Measurements from ENCODE around the gene AFF2. TPM values are rescaled to one million over a fixed set of nuclear protein-coding genes. Genes with fewer than 3 reads are reported as not detected.

AFF2 gene
- total RNA-seq, 4 donors from 2014 or later: 0.05 to 1.0 (median 0.23) TPM

DNA sequence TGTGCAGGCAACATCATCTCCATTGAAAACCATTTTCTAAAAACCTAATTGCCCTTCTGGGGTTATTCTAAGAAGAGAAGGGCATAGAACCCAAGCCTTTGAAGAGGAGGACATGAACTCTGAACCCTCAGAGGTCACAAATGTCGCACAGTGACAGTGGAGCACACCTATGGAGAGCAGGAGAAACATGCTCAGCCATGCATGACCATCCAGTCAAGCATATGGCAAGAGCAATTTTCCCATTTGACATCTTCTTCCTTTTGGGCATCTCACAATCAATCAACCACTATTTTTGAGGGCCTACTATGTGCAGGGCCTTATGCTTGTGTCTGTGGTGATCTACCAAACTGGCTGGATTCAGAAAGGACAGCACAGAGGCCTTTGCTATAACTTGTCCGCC is 30.1 kb upstream of the AFF2 start:
- Histone ChIP-seq H3K27ac (no peak overlapping the region), H3K9me3 (no peaks in the 10 kb centered on the region), H3K27me3 (no peaks in the 10 kb centered on the region), H3K4me1 (no peaks in the 10 kb centered on the region), H3K4me3 (no peak overlapping the region), H3K36me3 (no peaks in the 10 kb centered on the region)
- no peak for TF ChIP-seq POLR2A (IDR thresholded peaks at IDR 0.05)
- TF ChIP-seq, protein P1, sequence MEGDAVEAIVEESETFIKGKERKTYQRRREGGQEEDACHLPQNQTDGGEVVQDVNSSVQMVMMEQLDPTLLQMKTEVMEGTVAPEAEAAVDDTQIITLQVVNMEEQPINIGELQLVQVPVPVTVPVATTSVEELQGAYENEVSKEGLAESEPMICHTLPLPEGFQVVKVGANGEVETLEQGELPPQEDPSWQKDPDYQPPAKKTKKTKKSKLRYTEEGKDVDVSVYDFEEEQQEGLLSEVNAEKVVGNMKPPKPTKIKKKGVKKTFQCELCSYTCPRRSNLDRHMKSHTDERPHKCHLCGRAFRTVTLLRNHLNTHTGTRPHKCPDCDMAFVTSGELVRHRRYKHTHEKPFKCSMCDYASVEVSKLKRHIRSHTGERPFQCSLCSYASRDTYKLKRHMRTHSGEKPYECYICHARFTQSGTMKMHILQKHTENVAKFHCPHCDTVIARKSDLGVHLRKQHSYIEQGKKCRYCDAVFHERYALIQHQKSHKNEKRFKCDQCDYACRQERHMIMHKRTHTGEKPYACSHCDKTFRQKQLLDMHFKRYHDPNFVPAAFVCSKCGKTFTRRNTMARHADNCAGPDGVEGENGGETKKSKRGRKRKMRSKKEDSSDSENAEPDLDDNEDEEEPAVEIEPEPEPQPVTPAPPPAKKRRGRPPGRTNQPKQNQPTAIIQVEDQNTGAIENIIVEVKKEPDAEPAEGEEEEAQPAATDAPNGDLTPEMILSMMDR (IDR thresholded peaks at IDR 0.05 in 4 of 5, conservative IDR thresholded peaks at IDR 0.05 in 1 of 5): no peak
- DNase-seq (no peak), ATAC-seq (no peak)
- intact Hi-C loops (cut with DNase I; ENCODE audit: low total_unique reads): no loop called here
- in situ Hi-C loops (cut with MboI; ENCODE audit: low sequenced_read_pairs in 4 of 4): no loop called here

DNA sequence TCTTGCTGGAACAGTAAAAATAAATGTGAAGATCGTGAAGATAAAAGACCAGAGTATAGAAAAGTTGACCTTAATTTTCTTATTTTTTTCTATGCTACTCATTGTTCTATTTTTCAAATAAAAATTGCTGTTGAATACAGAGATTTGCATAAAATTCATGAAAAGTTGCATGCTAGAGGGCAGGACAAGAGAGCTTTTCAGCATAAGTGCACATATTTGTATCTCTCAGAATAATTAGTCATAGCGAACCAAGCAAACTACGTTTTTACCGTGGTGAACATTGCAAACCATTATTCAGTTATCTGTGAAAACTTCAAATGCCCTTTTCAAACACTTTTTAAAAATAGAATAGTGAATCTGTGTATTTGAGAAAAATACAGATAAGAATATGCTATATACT is 26.4 kb upstream of the AFF2 start:
- TF ChIP-seq POLR2A (IDR thresholded peaks at IDR 0.05): no peak
- TF ChIP-seq, protein P1 (IDR thresholded peaks at IDR 0.05 in 4 of 5, conservative IDR thresholded peaks at IDR 0.05 in 1 of 5): no peak
- no peak for DNase-seq
- Histone ChIP-seq H3K9me3 (no peaks in the 10 kb centered on the region), H3K36me3 (no peaks in the 10 kb centered on the region), H3K4me3 (no peak overlapping the region), H3K4me1 (no peaks in the 10 kb centered on the region), H3K27me3 (no peaks in the 10 kb centered on the region), H3K27ac (no peak overlapping the region)
- intact Hi-C loops (cut with DNase I; ENCODE audit: low total_unique reads) (no loop called here), in situ Hi-C loops (cut with MboI; ENCODE audit: low sequenced_read_pairs in 4 of 4) (no loop called here)
- ATAC-seq: no peak

DNA sequence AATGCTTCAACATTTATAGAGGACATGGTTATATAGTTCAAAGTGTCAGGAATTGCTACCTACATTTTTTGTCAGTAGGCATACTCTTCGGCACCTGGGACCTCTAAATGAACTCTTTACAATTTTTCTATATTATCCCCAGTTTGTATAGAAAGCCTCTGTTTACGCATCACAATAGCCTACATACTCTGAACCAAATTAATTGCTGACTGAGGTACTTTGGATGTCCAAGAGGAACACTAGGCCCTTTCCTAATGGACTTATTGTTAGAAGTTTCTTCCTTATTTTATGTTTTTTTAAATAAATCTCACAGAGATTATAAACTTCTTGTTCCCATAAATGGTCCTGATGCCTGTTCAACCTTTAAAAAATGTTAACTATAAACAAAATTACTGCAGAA is 8.4 kb upstream of the AFF2 start:
- Histone ChIP-seq H3K9me3 (no peaks in the 10 kb centered on the region), H3K4me3 (no peak overlapping the region), H3K27me3 (no peaks in the 10 kb centered on the region), H3K36me3 (no peaks in the 10 kb centered on the region), H3K27ac (no peak overlapping the region), H3K4me1 (no peaks in the 10 kb centered on the region)
- ATAC-seq (no peak), DNase-seq (no peak)
- in situ Hi-C loops (cut with MboI; ENCODE audit: low sequenced_read_pairs in 4 of 4): no loop called here
- no peak for TF ChIP-seq POLR2A (IDR thresholded peaks at IDR 0.05)
- TF ChIP-seq, protein P1 (IDR thresholded peaks at IDR 0.05 in 4 of 5, conservative IDR thresholded peaks at IDR 0.05 in 1 of 5): no peak
- intact Hi-C loops (cut with DNase I; ENCODE audit: low total_unique reads): no loop called here

DNA sequence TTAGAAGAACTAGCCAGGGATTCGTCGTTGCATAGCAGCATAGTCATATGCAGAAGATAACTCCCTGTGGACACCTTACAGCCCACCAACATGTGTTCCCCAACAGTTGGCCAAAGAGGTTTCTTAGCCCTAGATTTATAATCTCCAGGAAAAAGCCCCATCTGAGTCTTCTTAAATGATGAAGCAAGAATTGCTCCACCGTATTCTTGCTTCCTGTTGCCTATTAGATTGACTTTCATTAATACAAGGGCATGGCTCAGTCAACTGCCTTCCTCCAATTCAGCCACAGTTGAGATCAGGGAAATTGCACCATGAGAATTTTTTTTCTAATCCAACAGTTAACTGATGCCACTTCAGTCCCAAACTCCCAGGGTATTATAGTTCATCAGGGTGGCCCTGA is 5.2 kb upstream of the AFF2 start:
- H3K36me3 ChIP-seq: no peaks in the 10 kb centered on the region
- H3K4me1 ChIP-seq: no peaks in the 10 kb centered on the region
- no peak for TF ChIP-seq POLR2A (IDR thresholded peaks at IDR 0.05)
- TF ChIP-seq, protein P1 (IDR thresholded peaks at IDR 0.05 in 4 of 5, conservative IDR thresholded peaks at IDR 0.05 in 1 of 5): no peak
- in situ Hi-C loops (cut with MboI; ENCODE audit: low sequenced_read_pairs in 4 of 4) (no loop called here), intact Hi-C loops (cut with DNase I; ENCODE audit: low total_unique reads) (no loop called here)
- ATAC-seq: no peak
- H3K9me3 ChIP-seq: no peaks in the 10 kb centered on the region
- H3K27ac ChIP-seq: no peak overlapping the region
- H3K4me3 ChIP-seq: no peak overlapping the region
- no peak for DNase-seq
- peaks cover 0 to 8% (median 0%) of the 10 kb centered on the region in 3 donors for H3K27me3 ChIP-seq

DNA sequence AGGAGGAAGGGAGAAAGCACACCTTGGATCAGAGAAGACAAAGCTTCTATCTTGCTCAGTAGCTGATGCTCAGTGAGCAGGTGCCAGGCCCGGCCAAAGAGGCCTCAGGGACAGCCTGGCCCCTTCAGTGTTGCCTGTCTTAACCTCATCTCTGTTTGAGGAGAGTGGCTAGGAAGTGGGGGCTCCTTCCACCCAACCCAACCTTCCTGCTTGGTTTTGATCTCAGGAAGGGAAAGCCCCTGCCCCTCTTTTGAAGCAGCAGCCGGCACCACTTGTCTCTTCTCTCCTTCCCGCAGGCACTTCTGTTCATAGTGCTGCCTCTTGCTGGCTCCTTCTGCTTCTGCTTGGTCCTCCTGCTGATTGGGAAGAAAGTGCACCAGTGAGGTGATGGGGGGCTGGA is 2.4 kb upstream of the AFF2 start:
- H3K4me3 ChIP-seq: no peak overlapping the region
- in situ Hi-C loops (cut with MboI; ENCODE audit: low sequenced_read_pairs in 4 of 4): no loop called here

More for the DNA sequence above, 2.4 kb upstream of the AFF2 start:
- Histone ChIP-seq H3K4me1 (no peaks in the 10 kb centered on the region), H3K27me3 (peaks cover 10 to 28% (median 23%) of the 10 kb centered on the region in 3 donors), H3K9me3 (no peaks in the 10 kb centered on the region), H3K27ac (no peak overlapping the region), H3K36me3 (no peaks in the 10 kb centered on the region)
- no peak for ATAC-seq
- intact Hi-C loops (cut with DNase I; ENCODE audit: low total_unique reads): no loop called here
- no peak for TF ChIP-seq POLR2A (IDR thresholded peaks at IDR 0.05)
- TF ChIP-seq, protein P1 (IDR thresholded peaks at IDR 0.05 in 4 of 5, conservative IDR thresholded peaks at IDR 0.05 in 1 of 5): no peak
- no peak for DNase-seq
